HPDE6-E6E7 (cell line): Measurements from ENCODE around the gene EDN2.

Source experiments
- DNase-seq: peaks from one replicate; pipeline ENCODE4 v3.0.0; 2011; ENCODE audit warnings: missing footprints; ENCODE audit errors: extremely low spot score

Gene EDN2

GRCh38 chr1:41484402-41485241 is at the start of gene EDN2:
EDN2 (minus strand) TSS chr1:41484683; CDS start chr1:41484601, 82 bp downstream.
- peak; percentile 48 for DNase-seq

- no peak for DNase-seq
These were observed 49.2 kb upstream of the EDN2 start for GRCh38 chr1:41533731-41534080.

- no peak for DNase-seq
These were observed 48.7 kb upstream of the EDN2 start for GRCh38 chr1:41533016-41533730.

GRCh38 chr1:41532206-41532975 is 47.9 kb upstream of the EDN2 start:
- DNase-seq: no peak

- DNase-seq: no peak
These were observed 45.9 kb upstream of the EDN2 start for GRCh38 chr1:41530411-41530810.

- DNase-seq: no peak
These were observed 45.3 kb upstream of the EDN2 start for GRCh38 chr1:41529621-41530395.

GRCh38 chr1:41528726-41529605 is 44.5 kb upstream of the EDN2 start:
- DNase-seq: no peak

- no peak for DNase-seq
These were observed 43.6 kb upstream of the EDN2 start for GRCh38 chr1:41528106-41528505.

GRCh38 chr1:41526956-41527561 is 42.6 kb upstream of the EDN2 start:
- no peak for DNase-seq

- no peak for DNase-seq
These were observed 41.6 kb upstream of the EDN2 start for GRCh38 chr1:41525891-41526587.

- DNase-seq: no peak
These were observed 40.5 kb upstream of the EDN2 start for GRCh38 chr1:41524676-41525675.

- no peak for DNase-seq
These were observed 39.6 kb upstream of the EDN2 start for GRCh38 chr1:41523949-41524675.

- no peak for DNase-seq
These were observed 38.6 kb upstream of the EDN2 start for GRCh38 chr1:41523071-41523470.

GRCh38 chr1:41521766-41522165 is 37.3 kb upstream of the EDN2 start:
- DNase-seq: no peak

- no peak for DNase-seq
These were observed 36.7 kb upstream of the EDN2 start for GRCh38 chr1:41520951-41521752.

- DNase-seq: no peak
These were observed 35.2 kb upstream of the EDN2 start for GRCh38 chr1:41519667-41520066.

GRCh38 chr1:41518471-41518870 is 34.0 kb upstream of the EDN2 start:
- no peak for DNase-seq
